Measurements from ENCODE around the gene GOLGA6A. TPM values are rescaled to one million over a fixed set of nuclear protein-coding genes. Genes with fewer than 3 reads are reported as not detected.

GOLGA6A gene
- total RNA-seq, 1 experiment from 2014 or later = 6.0 TPM

DNA sequence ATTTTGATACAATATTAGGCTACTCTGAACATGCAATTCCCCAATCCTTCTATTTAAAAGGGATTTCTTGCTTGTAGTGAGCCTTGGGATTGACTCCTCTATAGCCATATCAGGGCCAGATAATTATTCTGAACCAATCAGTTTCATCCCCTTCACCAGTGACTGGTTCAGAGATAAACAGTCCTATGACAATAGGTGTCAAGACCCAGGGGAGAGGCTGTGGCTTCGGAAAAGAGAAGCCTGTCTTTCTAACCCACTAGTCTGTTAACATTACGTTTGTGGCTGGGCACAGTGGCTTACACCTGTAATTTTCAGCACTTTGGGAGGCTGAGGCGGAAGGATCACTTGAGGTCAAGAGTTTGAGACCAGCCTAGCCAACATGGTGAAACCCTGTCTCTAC, 41.8 kb upstream of the GOLGA6A start:
- Mint-ChIP-seq H3K27me3 (ENCODE audit: low read depth) (peaks cover 45% of the 10 kb centered on the region), H3K4me3 (no peak overlapping the region), H3K9me3 (no peaks in the 10 kb centered on the region), H3K4me1 (peaks cover 54% of the 10 kb centered on the region), H3K27ac (no peak overlapping the region), H3K36me3 (no peaks in the 10 kb centered on the region)
- no peak for ATAC-seq
- ChIA-PET POLR2A (no interaction called here), CTCF (interaction anchor here (1.6 to 3.3 kb wide), 5 partner anchors 71 to 197 kb away, joined by 4 to 26 read pairs (median 12); no protein-coding TSS in a partner anchor)
- no peak for TF ChIP-seq ZNF121 (CRISPR knock-in tag; IDR thresholded peaks at IDR 0.05)
- TF ChIP-seq TCF7 (CRISPR knock-in tag; IDR thresholded peaks at IDR 0.05; ENCODE audit: low read depth) = no peak
- TF ChIP-seq PRRX2 (CRISPR knock-in tag; IDR thresholded peaks at IDR 0.05) = no peak
- TF ChIP-seq FOXK1 (CRISPR knock-in tag; IDR thresholded peaks at IDR 0.05) = no peak
- TF ChIP-seq TEAD1 (CRISPR knock-in tag; IDR thresholded peaks at IDR 0.05) = no peak
- TF ChIP-seq, protein P1, sequence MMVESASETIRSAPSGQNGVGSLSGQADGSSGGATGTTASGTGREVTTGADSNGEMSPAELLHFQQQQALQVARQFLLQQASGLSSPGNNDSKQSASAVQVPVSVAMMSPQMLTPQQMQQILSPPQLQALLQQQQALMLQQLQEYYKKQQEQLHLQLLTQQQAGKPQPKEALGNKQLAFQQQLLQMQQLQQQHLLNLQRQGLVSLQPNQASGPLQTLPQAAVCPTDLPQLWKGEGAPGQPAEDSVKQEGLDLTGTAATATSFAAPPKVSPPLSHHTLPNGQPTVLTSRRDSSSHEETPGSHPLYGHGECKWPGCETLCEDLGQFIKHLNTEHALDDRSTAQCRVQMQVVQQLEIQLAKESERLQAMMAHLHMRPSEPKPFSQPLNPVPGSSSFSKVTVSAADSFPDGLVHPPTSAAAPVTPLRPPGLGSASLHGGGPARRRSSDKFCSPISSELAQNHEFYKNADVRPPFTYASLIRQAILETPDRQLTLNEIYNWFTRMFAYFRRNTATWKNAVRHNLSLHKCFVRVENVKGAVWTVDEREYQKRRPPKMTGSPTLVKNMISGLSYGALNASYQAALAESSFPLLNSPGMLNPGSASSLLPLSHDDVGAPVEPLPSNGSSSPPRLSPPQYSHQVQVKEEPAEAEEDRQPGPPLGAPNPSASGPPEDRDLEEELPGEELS (CRISPR knock-in tag; IDR thresholded peaks at IDR 0.05) = no peak
- TF ChIP-seq, protein P2, sequence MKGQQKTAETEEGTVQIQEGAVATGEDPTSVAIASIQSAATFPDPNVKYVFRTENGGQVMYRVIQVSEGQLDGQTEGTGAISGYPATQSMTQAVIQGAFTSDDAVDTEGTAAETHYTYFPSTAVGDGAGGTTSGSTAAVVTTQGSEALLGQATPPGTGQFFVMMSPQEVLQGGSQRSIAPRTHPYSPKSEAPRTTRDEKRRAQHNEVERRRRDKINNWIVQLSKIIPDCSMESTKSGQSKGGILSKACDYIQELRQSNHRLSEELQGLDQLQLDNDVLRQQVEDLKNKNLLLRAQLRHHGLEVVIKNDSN (CRISPR knock-in tag; IDR thresholded peaks at IDR 0.05) = no peak
- DNase-seq (ENCODE audit: low spot score) = no peak

DNA sequence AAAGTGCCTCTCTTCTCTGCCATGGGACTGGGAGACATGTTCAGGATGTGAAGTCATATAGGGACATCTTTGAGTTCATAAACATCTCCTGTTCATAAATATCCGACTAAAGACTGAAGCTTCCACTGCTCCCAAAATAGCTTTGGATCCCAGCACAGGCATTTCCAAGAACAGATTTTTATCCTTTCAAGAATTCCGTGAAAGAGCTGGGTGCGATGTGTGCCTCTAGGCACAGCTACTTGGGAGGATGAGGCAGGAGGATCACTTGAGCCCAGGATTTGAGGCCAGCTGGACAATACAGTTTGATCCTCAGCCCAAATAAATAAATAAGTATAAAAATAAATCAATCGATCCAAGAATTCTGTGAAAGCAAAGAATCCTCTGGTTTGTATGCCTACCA, 41.3 kb upstream of the GOLGA6A start:
- H3K9me3 Mint-ChIP-seq = no peaks in the 10 kb centered on the region
- H3K27me3 Mint-ChIP-seq (ENCODE audit: low read depth) = peaks cover 40% of the 10 kb centered on the region
- H3K27ac Mint-ChIP-seq = no peak overlapping the region
- DNase-seq (ENCODE audit: low spot score) (no peak), ATAC-seq (no peak)
- CTCF ChIA-PET = interaction anchor here (1.0 to 3.3 kb wide), 11 partner anchors 8 to 199 kb away, joined by 3 to 26 read pairs (median 9); partner anchors contain the start of gene STRA6
- no peak overlapping the region for H3K4me3 Mint-ChIP-seq
- TF ChIP-seq, protein P3, sequence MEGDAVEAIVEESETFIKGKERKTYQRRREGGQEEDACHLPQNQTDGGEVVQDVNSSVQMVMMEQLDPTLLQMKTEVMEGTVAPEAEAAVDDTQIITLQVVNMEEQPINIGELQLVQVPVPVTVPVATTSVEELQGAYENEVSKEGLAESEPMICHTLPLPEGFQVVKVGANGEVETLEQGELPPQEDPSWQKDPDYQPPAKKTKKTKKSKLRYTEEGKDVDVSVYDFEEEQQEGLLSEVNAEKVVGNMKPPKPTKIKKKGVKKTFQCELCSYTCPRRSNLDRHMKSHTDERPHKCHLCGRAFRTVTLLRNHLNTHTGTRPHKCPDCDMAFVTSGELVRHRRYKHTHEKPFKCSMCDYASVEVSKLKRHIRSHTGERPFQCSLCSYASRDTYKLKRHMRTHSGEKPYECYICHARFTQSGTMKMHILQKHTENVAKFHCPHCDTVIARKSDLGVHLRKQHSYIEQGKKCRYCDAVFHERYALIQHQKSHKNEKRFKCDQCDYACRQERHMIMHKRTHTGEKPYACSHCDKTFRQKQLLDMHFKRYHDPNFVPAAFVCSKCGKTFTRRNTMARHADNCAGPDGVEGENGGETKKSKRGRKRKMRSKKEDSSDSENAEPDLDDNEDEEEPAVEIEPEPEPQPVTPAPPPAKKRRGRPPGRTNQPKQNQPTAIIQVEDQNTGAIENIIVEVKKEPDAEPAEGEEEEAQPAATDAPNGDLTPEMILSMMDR (IDR thresholded peaks at IDR 0.05) = no peak
- TF ChIP-seq FOXK1 (CRISPR knock-in tag; IDR thresholded peaks at IDR 0.05) = no peak
- no peak for TF ChIP-seq JAZF1 (CRISPR knock-in tag; IDR thresholded peaks at IDR 0.05)
- TF ChIP-seq SMAD3 (CRISPR knock-in tag; IDR thresholded peaks at IDR 0.05; ENCODE audit: borderline replicate concordance) = no peak
- TF ChIP-seq ZNF138 (CRISPR knock-in tag; conservative IDR thresholded peaks at IDR 0.05) = no peak
- TF ChIP-seq, protein P4, sequence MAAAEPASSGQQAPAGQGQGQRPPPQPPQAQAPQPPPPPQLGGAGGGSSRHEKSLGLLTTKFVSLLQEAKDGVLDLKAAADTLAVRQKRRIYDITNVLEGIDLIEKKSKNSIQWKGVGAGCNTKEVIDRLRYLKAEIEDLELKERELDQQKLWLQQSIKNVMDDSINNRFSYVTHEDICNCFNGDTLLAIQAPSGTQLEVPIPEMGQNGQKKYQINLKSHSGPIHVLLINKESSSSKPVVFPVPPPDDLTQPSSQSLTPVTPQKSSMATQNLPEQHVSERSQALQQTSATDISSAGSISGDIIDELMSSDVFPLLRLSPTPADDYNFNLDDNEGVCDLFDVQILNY (CRISPR knock-in tag; IDR thresholded peaks at IDR 0.05) = no peak
- TF ChIP-seq, protein P5, sequence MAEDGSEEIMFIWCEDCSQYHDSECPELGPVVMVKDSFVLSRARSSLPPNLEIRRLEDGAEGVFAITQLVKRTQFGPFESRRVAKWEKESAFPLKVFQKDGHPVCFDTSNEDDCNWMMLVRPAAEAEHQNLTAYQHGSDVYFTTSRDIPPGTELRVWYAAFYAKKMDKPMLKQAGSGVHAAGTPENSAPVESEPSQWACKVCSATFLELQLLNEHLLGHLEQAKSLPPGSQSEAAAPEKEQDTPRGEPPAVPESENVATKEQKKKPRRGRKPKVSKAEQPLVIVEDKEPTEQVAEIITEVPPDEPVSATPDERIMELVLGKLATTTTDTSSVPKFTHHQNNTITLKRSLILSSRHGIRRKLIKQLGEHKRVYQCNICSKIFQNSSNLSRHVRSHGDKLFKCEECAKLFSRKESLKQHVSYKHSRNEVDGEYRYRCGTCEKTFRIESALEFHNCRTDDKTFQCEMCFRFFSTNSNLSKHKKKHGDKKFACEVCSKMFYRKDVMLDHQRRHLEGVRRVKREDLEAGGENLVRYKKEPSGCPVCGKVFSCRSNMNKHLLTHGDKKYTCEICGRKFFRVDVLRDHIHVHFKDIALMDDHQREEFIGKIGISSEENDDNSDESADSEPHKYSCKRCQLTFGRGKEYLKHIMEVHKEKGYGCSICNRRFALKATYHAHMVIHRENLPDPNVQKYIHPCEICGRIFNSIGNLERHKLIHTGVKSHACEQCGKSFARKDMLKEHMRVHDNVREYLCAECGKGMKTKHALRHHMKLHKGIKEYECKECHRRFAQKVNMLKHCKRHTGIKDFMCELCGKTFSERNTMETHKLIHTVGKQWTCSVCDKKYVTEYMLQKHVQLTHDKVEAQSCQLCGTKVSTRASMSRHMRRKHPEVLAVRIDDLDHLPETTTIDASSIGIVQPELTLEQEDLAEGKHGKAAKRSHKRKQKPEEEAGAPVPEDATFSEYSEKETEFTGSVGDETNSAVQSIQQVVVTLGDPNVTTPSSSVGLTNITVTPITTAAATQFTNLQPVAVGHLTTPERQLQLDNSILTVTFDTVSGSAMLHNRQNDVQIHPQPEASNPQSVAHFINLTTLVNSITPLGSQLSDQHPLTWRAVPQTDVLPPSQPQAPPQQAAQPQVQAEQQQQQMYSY (CRISPR knock-in tag; IDR thresholded peaks at IDR 0.05) = no peak
- TF ChIP-seq, protein P6, sequence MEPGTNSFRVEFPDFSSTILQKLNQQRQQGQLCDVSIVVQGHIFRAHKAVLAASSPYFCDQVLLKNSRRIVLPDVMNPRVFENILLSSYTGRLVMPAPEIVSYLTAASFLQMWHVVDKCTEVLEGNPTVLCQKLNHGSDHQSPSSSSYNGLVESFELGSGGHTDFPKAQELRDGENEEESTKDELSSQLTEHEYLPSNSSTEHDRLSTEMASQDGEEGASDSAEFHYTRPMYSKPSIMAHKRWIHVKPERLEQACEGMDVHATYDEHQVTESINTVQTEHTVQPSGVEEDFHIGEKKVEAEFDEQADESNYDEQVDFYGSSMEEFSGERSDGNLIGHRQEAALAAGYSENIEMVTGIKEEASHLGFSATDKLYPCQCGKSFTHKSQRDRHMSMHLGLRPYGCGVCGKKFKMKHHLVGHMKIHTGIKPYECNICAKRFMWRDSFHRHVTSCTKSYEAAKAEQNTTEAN (CRISPR knock-in tag; IDR thresholded peaks at IDR 0.05) = no peak
- TF ChIP-seq CBFB (CRISPR knock-in tag; IDR thresholded peaks at IDR 0.05; ENCODE audit: low read depth) = no peak
- TF ChIP-seq HMGA2 (CRISPR knock-in tag; IDR thresholded peaks at IDR 0.05) = no peak
- peaks cover 51% of the 10 kb centered on the region for H3K4me1 Mint-ChIP-seq
- H3K36me3 Mint-ChIP-seq = no peaks in the 10 kb centered on the region
- POLR2A ChIA-PET = no interaction called here
